Right atrium auricular region (tissue), 2 donors: ENCODE data around the gene ABTB1. TPM values are rescaled to one million over a fixed set of nuclear protein-coding genes. Genes with fewer than 3 reads are reported as not detected.

Experiments used
- DNase-seq: peaks from one replicate; pipeline ENCODE4 v3.0.0-alpha.2; 2019; ENCODE audit warnings: low spot score
- H3K27ac ChIP-seq, 2 donors: fragments of 200-600 bp; sonication (generic); 1 replicate in 1 of 2; 2 replicates in 1 of 2; pipeline ENCODE4 v1.5.1; 2016 to 2019
- H3K27me3 ChIP-seq, 2 donors: fragments of 200-600 bp; sonication (generic); one replicate each; pipeline versions ENCODE4 v1.5.1 to v1.6.0; 2017 to 2019
- H3K36me3 ChIP-seq: fragments of 200-600 bp; sonication (generic); one replicate; pipeline ENCODE4 v1.5.1; 2016
- H3K4me1 ChIP-seq, 2 donors: fragments of 200-600 bp; sonication (generic); one replicate each; pipeline versions ENCODE4 v1.5.1 to v1.6.0; 2017 to 2019
- H3K4me3 ChIP-seq, 2 donors: fragments of 200-600 bp; sonication (generic); 1 replicate in 1 of 2; 2 replicates in 1 of 2; pipeline ENCODE4 v1.5.1; 2017 to 2019; ENCODE audit warnings: mild to moderate bottlenecking in 1 of 2, moderate library complexity in 1 of 2
- H3K9me3 ChIP-seq, 2 donors: fragments of 200-600 bp; sonication (generic); one replicate each; pipeline ENCODE4 v1.5.1; 2019
- CTCF ChIP-seq, 2 donors: fragments of 200-600 bp; sonication (generic); IDR thresholded peaks; one replicate each; pipeline ENCODE4 v1.5.1; 2019; ENCODE audit warnings: antibody characterized with exemption in 2 of 2
- total RNA-seq, 2 donors: library from RNA; depleted of rRNA; stranded (reverse); fragments of >200 nt; gene quantifications; one replicate each; pipeline ENCODE4 v1.1.0, GENCODE V29; 2016

ABTB1 gene
- total RNA-seq, 2 donors from 2014 or later = 14.9 to 16.9 TPM

DNA sequence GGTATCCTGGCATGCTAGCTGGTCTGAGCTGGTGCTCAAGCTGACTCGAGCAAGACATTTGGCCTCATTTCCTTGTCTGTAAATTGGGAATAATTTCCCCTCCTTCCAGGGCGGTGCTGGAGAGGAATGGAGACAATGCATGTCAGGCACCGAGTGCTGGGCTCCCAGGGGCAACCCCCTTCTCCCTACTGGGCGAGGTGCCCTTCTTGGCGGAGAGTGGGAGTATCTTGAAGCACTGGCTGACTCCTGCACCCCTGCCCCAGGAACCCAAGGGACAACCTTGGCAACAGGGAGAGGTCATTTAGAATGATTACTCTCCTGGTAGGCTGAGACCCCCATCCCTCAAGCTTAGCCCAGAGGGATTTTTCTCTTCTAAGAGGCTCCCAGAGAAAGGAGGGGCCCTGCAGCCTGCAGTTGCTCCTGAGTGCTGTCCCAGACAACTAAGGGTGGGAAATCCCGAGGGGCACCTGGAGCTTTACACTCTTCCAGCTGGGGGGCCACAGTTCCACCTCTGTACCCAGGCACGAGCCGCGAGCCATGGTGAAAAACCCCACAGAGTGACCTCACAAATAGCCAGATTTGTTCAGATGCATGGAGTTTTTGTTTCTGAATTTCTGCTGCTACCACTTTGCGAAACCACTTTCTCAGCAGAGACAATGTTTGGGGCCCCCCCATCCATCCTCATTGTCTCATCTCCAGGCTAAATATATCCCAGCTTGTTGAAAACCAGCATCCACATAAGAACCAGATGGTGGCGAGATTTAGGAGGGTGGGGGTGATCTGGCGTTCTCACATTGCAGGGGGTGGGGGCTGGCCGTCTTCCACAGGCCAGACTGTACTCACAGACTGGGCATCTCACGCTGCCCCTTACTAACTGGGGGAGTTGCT is 44.8 kb downstream of the ABTB1 start:
- H3K36me3 ChIP-seq = peaks cover 18% of the 10 kb centered on the region
- peaks cover 0 to 75% of the 10 kb centered on the region in 2 donors for H3K4me1 ChIP-seq
- no peaks in the 10 kb centered on the region for H3K27me3 ChIP-seq
- H3K27ac ChIP-seq = peak overlapping the region; percentile 48 to 78
- no peaks in the 10 kb centered on the region for H3K9me3 ChIP-seq
- no peak for TF ChIP-seq CTCF (IDR thresholded peaks at IDR 0.05)
- no peak overlapping the region for H3K4me3 ChIP-seq
- no peak for DNase-seq

DNA sequence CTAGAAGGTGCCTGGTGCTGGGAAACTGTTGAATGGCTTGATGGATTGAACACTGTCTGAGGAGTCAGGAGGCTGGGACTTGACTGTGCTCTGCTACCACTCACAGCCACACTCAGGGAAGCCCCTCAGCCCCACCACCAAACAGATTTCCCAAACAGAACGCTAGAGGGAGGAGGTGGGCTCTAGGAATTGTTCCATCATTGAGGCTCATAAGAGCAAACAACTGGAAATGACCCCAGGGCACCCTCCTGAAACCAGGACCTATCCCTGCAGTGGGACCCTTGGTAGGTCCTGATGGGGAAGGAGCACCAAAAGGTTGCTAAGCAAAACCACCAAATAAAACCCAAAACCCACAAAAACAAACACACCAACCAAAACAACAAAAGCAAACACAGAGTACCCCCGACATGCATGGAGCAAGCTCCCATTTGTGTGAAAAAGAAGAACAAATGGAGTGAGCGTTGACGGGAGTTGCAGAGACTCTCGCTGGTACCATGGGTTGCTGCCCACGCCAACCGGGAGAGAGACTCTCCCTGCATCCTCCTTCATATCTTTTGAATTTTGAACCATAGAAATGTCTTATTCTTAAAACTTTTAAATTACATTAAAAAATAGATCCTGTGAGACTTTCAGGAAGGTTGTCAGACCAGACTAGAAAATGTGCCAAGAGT is 45.6 kb downstream of the ABTB1 start:
- no peaks in the 10 kb centered on the region for H3K27me3 ChIP-seq
- H3K4me1 ChIP-seq = peaks cover 0 to 75% of the 10 kb centered on the region in 2 donors
- H3K27ac ChIP-seq = peak overlapping the region in 1 of 2 donors; percentile 78
- no peaks in the 10 kb centered on the region for H3K9me3 ChIP-seq
- H3K36me3 ChIP-seq = peaks cover 18% of the 10 kb centered on the region
- TF ChIP-seq CTCF (IDR thresholded peaks at IDR 0.05) = no peak
- no peak overlapping the region for H3K4me3 ChIP-seq
- DNase-seq = no peak

- no peaks in the 10 kb centered on the region for H3K9me3 ChIP-seq
- H3K27ac ChIP-seq = peak overlapping the region; percentile 9 to 78
- no peak for DNase-seq
- TF ChIP-seq CTCF (IDR thresholded peaks at IDR 0.05) = no peak
- H3K36me3 ChIP-seq = peaks cover 18% of the 10 kb centered on the region
- H3K27me3 ChIP-seq = no peaks in the 10 kb centered on the region
- H3K4me3 ChIP-seq = no peak overlapping the region
- H3K4me1 ChIP-seq = peaks cover 0 to 75% of the 10 kb centered on the region in 2 donors
Observed at GRCh38 chr3:127718916-127719290, 46.2 kb downstream of the ABTB1 start.

- Histone ChIP-seq H3K4me3 (no peak overlapping the region), H3K9me3 (no peaks in the 10 kb centered on the region), H3K27ac (peak overlapping the region in 1 of 2 donors; percentile 9), H3K36me3 (peaks cover 18% of the 10 kb centered on the region), H3K27me3 (no peaks in the 10 kb centered on the region), H3K4me1 (peaks cover 0 to 71% of the 10 kb centered on the region in 2 donors)
- no peak for TF ChIP-seq CTCF (IDR thresholded peaks at IDR 0.05)
- DNase-seq = no peak
Observed at GRCh38 chr3:127719369-127719768, 46.6 kb downstream of the ABTB1 start.

DNA sequence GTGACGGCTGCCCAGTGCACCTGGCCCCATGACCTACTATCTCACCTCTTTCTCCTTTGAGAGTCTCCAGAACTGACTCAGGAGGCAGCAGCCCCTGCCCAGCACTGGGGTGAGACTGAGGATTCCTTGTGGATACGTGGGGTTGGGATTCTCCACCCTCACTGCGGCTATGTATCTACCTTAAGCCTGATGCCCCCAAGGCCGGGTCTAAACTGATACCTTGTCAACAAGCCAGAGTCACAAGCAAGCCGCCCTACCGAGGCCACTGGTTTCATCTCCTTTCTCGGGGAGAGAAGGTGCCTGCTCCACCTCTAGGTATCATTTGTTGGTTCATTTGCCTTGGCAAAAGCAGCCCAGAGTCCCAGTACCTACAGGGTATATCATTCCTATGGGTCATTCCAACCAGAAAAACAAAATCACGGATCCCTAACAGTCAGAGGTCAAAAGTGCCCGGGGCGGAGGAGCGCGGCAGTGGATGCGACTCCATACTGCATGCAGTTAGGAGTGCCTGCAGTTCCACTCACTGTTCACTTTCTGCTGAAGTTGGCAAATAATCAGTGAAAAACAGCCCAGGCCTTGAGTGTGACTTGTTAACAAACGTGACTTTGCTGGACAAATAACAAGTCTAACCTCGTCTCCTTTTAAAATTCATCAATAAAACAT is 47.5 kb downstream of the ABTB1 start:
- Histone ChIP-seq H3K27me3 (no peaks in the 10 kb centered on the region), H3K4me1 (peaks cover 0 to 63% of the 10 kb centered on the region in 2 donors), H3K27ac (no peak overlapping the region), H3K9me3 (no peaks in the 10 kb centered on the region), H3K4me3 (no peak overlapping the region), H3K36me3 (peaks cover 18% of the 10 kb centered on the region)
- TF ChIP-seq CTCF (IDR thresholded peaks at IDR 0.05) = no peak
- DNase-seq = no peak
